HL-60 (cell line): ENCODE data around the gene EARS2.

ENCODE experiments used
- DNase-seq, 2 experiments: peaks; one replicate each; pipeline ENCODE4 v3.0.0-alpha.2; 2010 to 2020; ENCODE audit warnings: low read depth in 1 of 2, low spot score in 1 of 2
- H3K27ac ChIP-seq: fragments of 250-450 bp; sonication (Bioruptor Pico); replicated peaks from 2 replicates; pipeline ENCODE4 v1.5.1; 2020; ENCODE audit warnings: mild to moderate bottlenecking, moderate library complexity
- H3K27me3 ChIP-seq: fragments of 250-450 bp; sonication (Bioruptor Pico); 2 replicates; pipeline ENCODE4 v1.5.1; 2021; ENCODE audit warnings: mild to moderate bottlenecking, moderate library complexity; ENCODE audit not compliant: insufficient read depth, poor library complexity, severe bottlenecking
- H3K4me3 ChIP-seq: replicated peaks from 2 replicates; pipeline ENCODE4 v1.5.1; 2011; ENCODE audit warnings: mild to moderate bottlenecking, control low read depth, low read length; ENCODE audit not compliant: insufficient read depth
- CTCF ChIP-seq: IDR thresholded peaks from one replicate; pipeline ENCODE4 v1.5.1; 2011; ENCODE audit warnings: low read length, control low read depth, inconsistent platforms; ENCODE audit not compliant: insufficient read depth
- GABPA ChIP-seq: IDR thresholded peaks from 2 replicates; pipeline ENCODE4 v1.6.1; 2012; ENCODE audit warnings: low read depth
- POLR2AphosphoS5 ChIP-seq: IDR thresholded peaks from 2 replicates; pipeline ENCODE4 v1.6.1; 2012; ENCODE audit warnings: low read depth
- SPI1 ChIP-seq: IDR thresholded peaks from 2 replicates; pipeline ENCODE4 v1.6.1; 2012; ENCODE audit warnings: low read depth, mild to moderate bottlenecking, borderline replicate concordance
- TF ChIP-seq, protein P1 (sequence below): IDR thresholded peaks from 2 replicates; pipeline ENCODE4 v1.6.1; 2012; ENCODE audit warnings: low read depth; ENCODE audit not compliant: insufficient replicate concordance

Gene EARS2

GRCh38 chr16:23539984-23540816, 16.9 kb downstream of the EARS2 start:
- H3K27ac ChIP-seq: no peak overlapping the region
- H3K4me3 ChIP-seq: no peak overlapping the region
- H3K27me3 ChIP-seq: no peaks in the 10 kb centered on the region
- no peak for TF ChIP-seq GABPA
- TF ChIP-seq CTCF: no peak
- TF ChIP-seq POLR2AphosphoS5: no peak
- TF ChIP-seq, protein P1, sequence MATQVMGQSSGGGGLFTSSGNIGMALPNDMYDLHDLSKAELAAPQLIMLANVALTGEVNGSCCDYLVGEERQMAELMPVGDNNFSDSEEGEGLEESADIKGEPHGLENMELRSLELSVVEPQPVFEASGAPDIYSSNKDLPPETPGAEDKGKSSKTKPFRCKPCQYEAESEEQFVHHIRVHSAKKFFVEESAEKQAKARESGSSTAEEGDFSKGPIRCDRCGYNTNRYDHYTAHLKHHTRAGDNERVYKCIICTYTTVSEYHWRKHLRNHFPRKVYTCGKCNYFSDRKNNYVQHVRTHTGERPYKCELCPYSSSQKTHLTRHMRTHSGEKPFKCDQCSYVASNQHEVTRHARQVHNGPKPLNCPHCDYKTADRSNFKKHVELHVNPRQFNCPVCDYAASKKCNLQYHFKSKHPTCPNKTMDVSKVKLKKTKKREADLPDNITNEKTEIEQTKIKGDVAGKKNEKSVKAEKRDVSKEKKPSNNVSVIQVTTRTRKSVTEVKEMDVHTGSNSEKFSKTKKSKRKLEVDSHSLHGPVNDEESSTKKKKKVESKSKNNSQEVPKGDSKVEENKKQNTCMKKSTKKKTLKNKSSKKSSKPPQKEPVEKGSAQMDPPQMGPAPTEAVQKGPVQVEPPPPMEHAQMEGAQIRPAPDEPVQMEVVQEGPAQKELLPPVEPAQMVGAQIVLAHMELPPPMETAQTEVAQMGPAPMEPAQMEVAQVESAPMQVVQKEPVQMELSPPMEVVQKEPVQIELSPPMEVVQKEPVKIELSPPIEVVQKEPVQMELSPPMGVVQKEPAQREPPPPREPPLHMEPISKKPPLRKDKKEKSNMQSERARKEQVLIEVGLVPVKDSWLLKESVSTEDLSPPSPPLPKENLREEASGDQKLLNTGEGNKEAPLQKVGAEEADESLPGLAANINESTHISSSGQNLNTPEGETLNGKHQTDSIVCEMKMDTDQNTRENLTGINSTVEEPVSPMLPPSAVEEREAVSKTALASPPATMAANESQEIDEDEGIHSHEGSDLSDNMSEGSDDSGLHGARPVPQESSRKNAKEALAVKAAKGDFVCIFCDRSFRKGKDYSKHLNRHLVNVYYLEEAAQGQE: no peak
- no peak for TF ChIP-seq SPI1
- no peak for DNase-seq

- TF ChIP-seq SPI1 (no peak), CTCF (no peak), POLR2AphosphoS5 (no peak), GABPA (no peak)
- TF ChIP-seq, protein P1: no peak
- no peak for DNase-seq
- Histone ChIP-seq H3K27ac (no peak overlapping the region), H3K4me3 (no peak overlapping the region), H3K27me3 (no peaks in the 10 kb centered on the region)
Observed at GRCh38 chr16:23538919-23539278, 18.3 kb downstream of the EARS2 start.

GRCh38 chr16:23537390-23537789, 19.8 kb downstream of the EARS2 start:
- no peak for DNase-seq
- H3K4me3 ChIP-seq: no peak overlapping the region
- no peak overlapping the region for H3K27ac ChIP-seq
- no peaks in the 10 kb centered on the region for H3K27me3 ChIP-seq
- 0 out of 2 replicates have a peak, but pooled peaks have one; percentile 18 for TF ChIP-seq SPI1
- TF ChIP-seq, protein P1: no peak
- TF ChIP-seq CTCF: no peak
